RWPE2 (cell line): ENCODE data around the gene TGM6.

Experiments used
- ATAC-seq: fragments of 200-7000 bp; cut with Tn5 transposase; 3 replicates; pipeline ENCODE4 v1.9.1; 2021; ENCODE audit warnings: low read depth
- DNase-seq: peaks from one replicate; pipeline ENCODE4 v3.0.0-alpha.2; 2020; ENCODE audit warnings: low spot score
- H3K27ac ChIP-seq: fragments of 450-650 bp; 2 replicates; pipeline ENCODE4 v1.5.1; 2017; ENCODE audit warnings: mild to moderate bottlenecking; ENCODE audit not compliant: poor library complexity, severe bottlenecking
- H3K27me3 ChIP-seq: fragments of 250-450 bp; sonication (Bioruptor Pico); 2 replicates; pipeline ENCODE4 v1.5.1; 2021; ENCODE audit warnings: mild to moderate bottlenecking, moderate library complexity; ENCODE audit not compliant: insufficient read depth, poor library complexity, severe bottlenecking
- H3K36me3 ChIP-seq: fragments of 250-450 bp; sonication (Bioruptor Pico); 2 replicates; pipeline ENCODE4 v1.5.1; 2020; ENCODE audit warnings: low read depth, mild to moderate bottlenecking, moderate library complexity
- H3K4me1 ChIP-seq: fragments of 250-450 bp; sonication (Bioruptor Pico); 2 replicates; pipeline ENCODE4 v1.5.1; 2021; ENCODE audit warnings: mild to moderate bottlenecking, moderate library complexity; ENCODE audit not compliant: insufficient read depth, poor library complexity, severe bottlenecking
- H3K4me3 ChIP-seq: fragments of 250-450 bp; sonication (Bioruptor Pico); 2 replicates; pipeline ENCODE4 v1.5.1; 2021; ENCODE audit warnings: mild to moderate bottlenecking, moderate library complexity; ENCODE audit not compliant: severe bottlenecking
- H3K9me3 ChIP-seq: fragments of 250-450 bp; sonication (Bioruptor Pico); 2 replicates; pipeline ENCODE4 v1.5.1; 2021; ENCODE audit warnings: mild to moderate bottlenecking, moderate library complexity; ENCODE audit not compliant: severe bottlenecking
- TF ChIP-seq, protein P1 (sequence below): fragments of 450-650 bp; IDR thresholded peaks from one replicate; pipeline ENCODE4 v1.5.1; 2017; ENCODE audit warnings: mild to moderate bottlenecking, moderate library complexity; ENCODE audit not compliant: poor library complexity, severe bottlenecking

TGM6 gene

DNA sequence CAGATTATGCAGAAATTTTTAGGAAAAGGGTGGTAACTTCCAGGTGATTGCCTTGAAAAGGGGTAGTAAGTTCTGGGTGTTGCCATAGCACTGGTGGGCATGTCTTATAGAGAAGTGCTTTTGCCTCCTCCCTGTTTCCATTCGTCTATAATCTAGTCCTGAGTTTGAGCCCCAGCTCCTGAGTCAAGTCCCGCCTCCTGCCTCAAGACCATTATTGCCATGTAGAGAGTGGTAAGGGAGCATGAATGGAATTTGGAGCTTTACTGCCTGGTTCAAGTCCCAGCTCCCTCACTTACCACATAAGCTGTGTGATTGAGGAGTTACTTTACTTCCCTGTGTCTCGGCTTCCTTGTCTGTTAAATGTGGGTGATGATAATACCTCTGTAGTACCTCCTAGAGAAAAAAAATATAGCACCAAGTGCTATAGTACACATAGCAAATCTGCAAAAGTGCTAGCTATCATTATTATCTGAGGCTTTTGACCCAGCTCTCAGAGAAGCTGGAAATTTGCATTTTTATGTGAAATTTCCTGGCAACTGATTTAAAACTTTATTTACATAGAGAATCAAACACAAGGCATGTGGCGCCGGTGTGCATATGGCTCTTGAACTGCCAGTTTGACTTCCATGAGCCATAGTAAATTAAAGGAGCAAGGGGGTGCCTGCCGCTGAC is 36.0 kb downstream of the TGM6 start:
- TF ChIP-seq, protein P1, sequence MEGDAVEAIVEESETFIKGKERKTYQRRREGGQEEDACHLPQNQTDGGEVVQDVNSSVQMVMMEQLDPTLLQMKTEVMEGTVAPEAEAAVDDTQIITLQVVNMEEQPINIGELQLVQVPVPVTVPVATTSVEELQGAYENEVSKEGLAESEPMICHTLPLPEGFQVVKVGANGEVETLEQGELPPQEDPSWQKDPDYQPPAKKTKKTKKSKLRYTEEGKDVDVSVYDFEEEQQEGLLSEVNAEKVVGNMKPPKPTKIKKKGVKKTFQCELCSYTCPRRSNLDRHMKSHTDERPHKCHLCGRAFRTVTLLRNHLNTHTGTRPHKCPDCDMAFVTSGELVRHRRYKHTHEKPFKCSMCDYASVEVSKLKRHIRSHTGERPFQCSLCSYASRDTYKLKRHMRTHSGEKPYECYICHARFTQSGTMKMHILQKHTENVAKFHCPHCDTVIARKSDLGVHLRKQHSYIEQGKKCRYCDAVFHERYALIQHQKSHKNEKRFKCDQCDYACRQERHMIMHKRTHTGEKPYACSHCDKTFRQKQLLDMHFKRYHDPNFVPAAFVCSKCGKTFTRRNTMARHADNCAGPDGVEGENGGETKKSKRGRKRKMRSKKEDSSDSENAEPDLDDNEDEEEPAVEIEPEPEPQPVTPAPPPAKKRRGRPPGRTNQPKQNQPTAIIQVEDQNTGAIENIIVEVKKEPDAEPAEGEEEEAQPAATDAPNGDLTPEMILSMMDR = no peak
- peaks cover 6% of the 10 kb centered on the region for H3K27me3 ChIP-seq
- H3K4me1 ChIP-seq = no peaks in the 10 kb centered on the region
- H3K4me3 ChIP-seq = no peak overlapping the region
- DNase-seq = no peak
- no peak overlapping the region for H3K27ac ChIP-seq
- no peak for ATAC-seq
- no peaks in the 10 kb centered on the region for H3K9me3 ChIP-seq
- no peaks in the 10 kb centered on the region for H3K36me3 ChIP-seq

DNA sequence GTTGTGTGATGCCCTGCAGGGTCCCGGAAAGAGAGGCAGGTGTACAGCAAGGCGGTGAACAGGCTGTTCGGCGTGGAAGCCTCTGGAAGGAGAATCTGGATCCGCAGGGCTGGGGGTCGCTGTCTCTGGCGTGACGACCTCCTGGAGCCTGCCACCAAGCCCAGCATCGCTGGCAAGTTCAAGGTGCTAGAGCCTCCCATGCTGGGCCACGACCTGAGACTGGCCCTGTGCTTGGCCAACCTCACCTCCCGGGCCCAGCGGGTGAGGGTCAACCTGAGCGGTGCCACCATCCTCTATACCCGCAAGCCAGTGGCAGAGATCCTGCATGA is 36.5 kb downstream of the TGM6 start:
- Histone ChIP-seq H3K27me3 (peaks cover 2% of the 10 kb centered on the region), H3K4me3 (no peak overlapping the region), H3K4me1 (no peaks in the 10 kb centered on the region), H3K36me3 (no peaks in the 10 kb centered on the region), H3K9me3 (no peaks in the 10 kb centered on the region), H3K27ac (no peak overlapping the region)
- ATAC-seq (no peak), DNase-seq (no peak)
- TF ChIP-seq, protein P1 = no peak

DNA sequence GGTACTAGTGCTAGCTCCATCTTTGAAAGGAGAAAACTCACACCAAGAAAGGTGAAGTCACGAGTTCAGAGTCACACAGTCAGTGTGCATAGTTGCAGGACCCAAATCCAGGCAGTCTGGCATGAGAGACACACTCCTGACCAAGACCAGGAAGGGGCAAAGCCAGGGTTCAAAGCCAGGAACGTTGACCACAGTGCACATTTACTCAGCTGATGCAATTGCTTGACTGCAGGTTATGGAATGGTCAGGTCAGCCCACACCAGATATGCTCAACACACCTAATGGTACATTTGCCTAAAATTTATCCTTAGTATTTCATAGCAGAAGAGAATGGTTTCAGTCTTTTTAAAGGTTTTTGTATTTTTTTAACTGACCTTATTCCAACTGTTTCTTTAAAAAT is 37.7 kb downstream of the TGM6 start:
- Histone ChIP-seq H3K27me3 (no peaks in the 10 kb centered on the region), H3K27ac (no peak overlapping the region), H3K4me3 (no peak overlapping the region), H3K9me3 (no peaks in the 10 kb centered on the region), H3K4me1 (no peaks in the 10 kb centered on the region), H3K36me3 (no peaks in the 10 kb centered on the region)
- DNase-seq (no peak), ATAC-seq (no peak)
- TF ChIP-seq, protein P1 = no peak

DNA sequence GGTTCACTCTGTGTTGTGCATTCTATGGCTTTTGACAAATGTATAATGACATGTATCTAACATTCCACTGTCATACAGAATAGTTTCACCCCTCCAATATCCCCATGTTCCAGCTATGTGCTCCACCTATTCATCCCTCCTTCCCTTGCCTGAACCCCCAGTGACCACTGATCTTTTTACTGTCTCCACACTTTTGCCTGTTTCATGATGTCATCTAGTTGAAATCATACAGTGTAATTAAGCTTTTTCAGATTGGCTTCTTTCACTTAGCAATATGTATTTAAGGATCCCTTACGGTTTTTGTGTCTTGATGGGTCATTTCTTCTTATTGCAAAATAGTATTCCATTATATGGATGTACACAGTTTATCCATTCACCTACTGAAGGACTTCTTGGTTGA is 39.8 kb downstream of the TGM6 start:
- DNase-seq (no peak), ATAC-seq (no peak)
- no peak overlapping the region for H3K4me3 ChIP-seq
- no peaks in the 10 kb centered on the region for H3K9me3 ChIP-seq
- TF ChIP-seq, protein P1 = no peak
- H3K27ac ChIP-seq = no peak overlapping the region
- no peaks in the 10 kb centered on the region for H3K36me3 ChIP-seq
- H3K27me3 ChIP-seq = no peaks in the 10 kb centered on the region
- H3K4me1 ChIP-seq = no peaks in the 10 kb centered on the region

DNA sequence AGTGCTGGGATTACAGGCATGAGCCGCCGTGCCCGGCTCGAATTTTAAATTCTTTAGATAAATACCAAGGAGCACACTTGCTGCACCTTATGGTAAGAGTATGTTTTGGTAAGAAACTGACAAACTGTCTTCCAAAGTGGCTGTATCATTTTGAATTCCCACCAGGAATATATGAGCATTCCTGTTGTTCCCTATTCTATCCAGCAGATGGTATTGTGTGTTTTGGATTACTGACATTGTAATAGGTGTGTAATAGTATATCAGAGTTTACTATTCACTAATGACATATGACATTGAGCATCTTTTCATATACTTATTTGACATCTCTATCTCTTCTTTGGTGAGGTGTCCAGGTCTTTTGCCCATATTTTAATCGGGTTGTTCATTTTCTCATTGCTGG is 40.5 kb downstream of the TGM6 start:
- no peak for DNase-seq
- TF ChIP-seq, protein P1 = peak; percentile 53
- no peak overlapping the region for H3K4me3 ChIP-seq

More for the DNA sequence above, 40.5 kb downstream of the TGM6 start:
- H3K36me3 ChIP-seq = no peaks in the 10 kb centered on the region
- no peaks in the 10 kb centered on the region for H3K27me3 ChIP-seq
- ATAC-seq = peak; percentile 52; the same call in 2 of the 3 replicates
- H3K27ac ChIP-seq = no peak overlapping the region
- H3K4me1 ChIP-seq = no peaks in the 10 kb centered on the region
- no peaks in the 10 kb centered on the region for H3K9me3 ChIP-seq
